PFSK-1 (cell line): ENCODE results near the gene ST6GALNAC3.

Experiments
- FOXP2 ChIP-seq: optimal IDR thresholded peaks from 2 replicates; pipeline ENCODE3; 2011; ENCODE audit warnings: borderline replicate concordance, control low read depth, inconsistent platforms; ENCODE audit not compliant: insufficient read depth; ENCODE audit errors: extremely low read length, extremely low read depth
- POLR2AphosphoS5 ChIP-seq: IDR thresholded peaks from 2 replicates; pipeline ENCODE4 v1.6.1; 2012; ENCODE audit warnings: low read depth, mild to moderate bottlenecking, control low read depth, low read length, moderate library complexity
- SIN3A ChIP-seq: IDR thresholded peaks from 2 replicates; pipeline ENCODE4 v1.6.1; 2012; ENCODE audit warnings: mild to moderate bottlenecking, low read length, moderate library complexity, borderline replicate concordance; ENCODE audit not compliant: insufficient read depth
- TAF1 ChIP-seq: IDR thresholded peaks from 2 replicates; pipeline ENCODE4 v1.6.1; 2012; ENCODE audit warnings: low read length, control low read depth, borderline replicate concordance; ENCODE audit not compliant: insufficient read depth
- TF ChIP-seq, protein P1 (sequence below), 2 experiments: IDR thresholded peaks; 2 replicates each; pipeline versions ENCODE4 v1.6.1 to v1.8.0; 2011 to 2012; ENCODE audit warnings: low read depth in 2 of 2, low read length in 2 of 2, control low read depth in 1 of 2, inconsistent platforms in 1 of 2, mild to moderate bottlenecking in 1 of 2, moderate library complexity in 1 of 2; ENCODE audit not compliant: insufficient read depth in 1 of 2

DNA sequence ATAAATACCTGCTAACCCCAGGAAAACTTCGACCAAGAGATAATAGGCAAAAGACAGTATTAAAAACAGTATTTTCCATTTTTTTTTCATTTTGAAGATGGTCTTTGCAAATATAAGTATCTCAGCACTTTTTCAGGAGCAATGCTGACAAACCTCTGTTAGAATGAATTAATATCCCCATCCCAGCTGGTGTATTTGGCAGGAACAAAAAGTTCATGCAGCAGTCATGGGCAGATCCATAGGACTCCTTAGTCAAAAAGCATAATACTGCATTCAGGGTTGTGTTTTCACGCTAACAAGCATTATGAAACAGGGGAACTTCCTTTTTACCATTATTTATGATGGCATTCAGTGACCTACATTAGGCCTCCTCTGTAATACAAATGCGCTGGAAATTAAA is 344.0 kb downstream of the ST6GALNAC3 start:
- TF ChIP-seq POLR2AphosphoS5 = no peak
- TF ChIP-seq, protein P1, sequence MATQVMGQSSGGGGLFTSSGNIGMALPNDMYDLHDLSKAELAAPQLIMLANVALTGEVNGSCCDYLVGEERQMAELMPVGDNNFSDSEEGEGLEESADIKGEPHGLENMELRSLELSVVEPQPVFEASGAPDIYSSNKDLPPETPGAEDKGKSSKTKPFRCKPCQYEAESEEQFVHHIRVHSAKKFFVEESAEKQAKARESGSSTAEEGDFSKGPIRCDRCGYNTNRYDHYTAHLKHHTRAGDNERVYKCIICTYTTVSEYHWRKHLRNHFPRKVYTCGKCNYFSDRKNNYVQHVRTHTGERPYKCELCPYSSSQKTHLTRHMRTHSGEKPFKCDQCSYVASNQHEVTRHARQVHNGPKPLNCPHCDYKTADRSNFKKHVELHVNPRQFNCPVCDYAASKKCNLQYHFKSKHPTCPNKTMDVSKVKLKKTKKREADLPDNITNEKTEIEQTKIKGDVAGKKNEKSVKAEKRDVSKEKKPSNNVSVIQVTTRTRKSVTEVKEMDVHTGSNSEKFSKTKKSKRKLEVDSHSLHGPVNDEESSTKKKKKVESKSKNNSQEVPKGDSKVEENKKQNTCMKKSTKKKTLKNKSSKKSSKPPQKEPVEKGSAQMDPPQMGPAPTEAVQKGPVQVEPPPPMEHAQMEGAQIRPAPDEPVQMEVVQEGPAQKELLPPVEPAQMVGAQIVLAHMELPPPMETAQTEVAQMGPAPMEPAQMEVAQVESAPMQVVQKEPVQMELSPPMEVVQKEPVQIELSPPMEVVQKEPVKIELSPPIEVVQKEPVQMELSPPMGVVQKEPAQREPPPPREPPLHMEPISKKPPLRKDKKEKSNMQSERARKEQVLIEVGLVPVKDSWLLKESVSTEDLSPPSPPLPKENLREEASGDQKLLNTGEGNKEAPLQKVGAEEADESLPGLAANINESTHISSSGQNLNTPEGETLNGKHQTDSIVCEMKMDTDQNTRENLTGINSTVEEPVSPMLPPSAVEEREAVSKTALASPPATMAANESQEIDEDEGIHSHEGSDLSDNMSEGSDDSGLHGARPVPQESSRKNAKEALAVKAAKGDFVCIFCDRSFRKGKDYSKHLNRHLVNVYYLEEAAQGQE (IDR thresholded peaks at IDR 0.05; ENCODE audit: insufficient read depth in 1 of 2, low read depth in 2 of 2, low read length in 2 of 2) = no peak
- no peak for TF ChIP-seq TAF1
- no peak for TF ChIP-seq SIN3A
- no peak for TF ChIP-seq FOXP2
